ENCODE data around the gene CLMP. TPM values are rescaled to one million over a fixed set of nuclear protein-coding genes. Genes with fewer than 3 reads are reported as not detected.

Gene CLMP
- total and polyA plus RNA-seq, 9 of the 15 experiments (the other 6 are each of a cell fraction or from before 2014, with no cell fraction given), result 0.02 to 0.15 (median 0.03) TPM; not detected in 6

GRCh38 chr11:123034597-123034996, 160.5 kb downstream of the CLMP start:
- ChIA-PET POLR2A (interaction anchor here (0.7 to 1.4 kb wide), 2 partner anchors 9 to 28 kb away, joined by 3 read pairs; partner anchors contain the start of gene HSPA8), CTCF (ENCODE audit: low intra/inter-chr PET ratio) (no interaction called here)
- Histone ChIP-seq H3K9me1 (ENCODE audit: control insufficient read depth, insufficient read depth, low read length) (no peaks in the 10 kb centered on the region), H4K20me1 (replicated peaks; ENCODE audit: control insufficient read depth, insufficient read depth, low read length) (no peaks in the 10 kb centered on the region), H3K27ac (ENCODE audit: extremely low read depth, low read depth, low read length) (no peak overlapping the region), H3K27me3 (ENCODE audit: control insufficient read depth in 2 of 2, insufficient read depth in 2 of 2, low read length in 2 of 2) (peaks cover 0 to 19% of the 10 kb centered on the region in 2 experiments; a peak in 4 of 5 replicates), H2AFZ (ENCODE audit: low read depth, low read length) (no peak overlapping the region), H3K4me2 (ENCODE audit: insufficient read depth, low read length) (no peak overlapping the region), H3K4me1 (replicated peaks in 1 of 2; ENCODE audit: control insufficient read depth in 2 of 2, insufficient read depth in 2 of 2, low read length in 2 of 2) (no peaks in the 10 kb centered on the region; a peak in 1 of 5 replicates), H3K36me3 (ENCODE audit: control insufficient read depth, insufficient read depth, low read length) (no peaks in the 10 kb centered on the region), H3K79me2 (ENCODE audit: control insufficient read depth, insufficient read depth, low read length) (no peaks in the 10 kb centered on the region), H3K9ac (ENCODE audit: insufficient read depth in 1 of 2, low read depth in 2 of 2, low read length in 2 of 2) (no peak overlapping the region), H3K9me3 (replicated peaks; ENCODE audit: control insufficient read depth, insufficient read depth, low read depth, low read length) (no peaks in the 10 kb centered on the region), H3K4me3 (no peak overlapping the region)
- no TSS peak for BruUV-seq (replicated peaks)
- intact Hi-C loops (cut with micrococcal nuclease) (no loop called here), in situ Hi-C loops (cut with MboI) (no loop called here)
- ATAC-seq (no peak; the same call in 2 of the 3 replicates), FAIRE-seq (no peak), DNase-seq (ENCODE audit: extremely low read depth in 1 of 4, low spot score in 3 of 4) (no peak)
- whole genome bisulfite sequencing (ENCODE audit: insufficient coverage, low coverage, missing lambda C conversion rate), result 3% methylated on average over 6 of the region's 6 CpGs
- TF ChIP-seq ARID1B (IDR thresholded peaks at IDR 0.05) (no peak), HIVEP1 (CRISPR knock-in tag; IDR thresholded peaks at IDR 0.05) (no peak), ZKSCAN1 (IDR thresholded peaks at IDR 0.05; ENCODE audit: low read depth, low read length) (no peak), THRA (IDR thresholded peaks at IDR 0.05) (no peak), HNRNPUL1 (IDR thresholded peaks at IDR 0.05; ENCODE audit: low read length) (no peak), DLX4 (CRISPR knock-in tag; IDR thresholded peaks at IDR 0.05) (no peak), ZNF57 (CRISPR knock-in tag; IDR thresholded peaks at IDR 0.05) (no peak), ZNF239 (CRISPR knock-in tag; IDR thresholded peaks at IDR 0.05) (no peak), ZBTB49 (CRISPR knock-in tag; IDR thresholded peaks at IDR 0.05; ENCODE audit: borderline replicate concordance) (no peak), TFAM (CRISPR knock-in tag; conservative IDR thresholded peaks at IDR 0.05) (no peak), POLR2G (IDR thresholded peaks at IDR 0.05; ENCODE audit: low read depth, low read length) (no peak), MTF1 (CRISPR knock-in tag; IDR thresholded peaks at IDR 0.05; ENCODE audit: borderline replicate concordance) (no peak)

All from K562 (cell line).